Subcutaneous adipose tissue (tissue), 4 donors: ENCODE results near the gene ABCC4. TPM values are rescaled to one million over a fixed set of nuclear protein-coding genes. Genes with fewer than 3 reads are reported as not detected.

Source experiments
- CTCF ChIP-seq: fragments of 450-650 bp; IDR thresholded peaks from one replicate; pipeline ENCODE4 v1.5.1; 2016; ENCODE audit warnings: low read depth, mild to moderate bottlenecking, control low read depth, antibody characterized with exemption, moderate library complexity
- total RNA-seq, 4 donors: library from RNA; depleted of rRNA; stranded (reverse); fragments of >200 nt; gene quantifications; one replicate each; pipeline ENCODE4 v1.1.0, GENCODE V29; 2016

The ABCC4 gene
- total RNA-seq, 4 donors from 2014 or later, result 4.1 to 7.7 (median 5.1) TPM

- TF ChIP-seq CTCF, result no peak
Measured at GRCh38 chr13:95174517-95174916, 126.7 kb downstream of the ABCC4 start.

GRCh38 chr13:95168191-95168590 is 133.1 kb downstream of the ABCC4 start:
- TF ChIP-seq CTCF, result no peak

- no peak for TF ChIP-seq CTCF
Measured at GRCh38 chr13:95164830-95165229, 136.4 kb downstream of the ABCC4 start.

GRCh38 chr13:95160112-95160906 is 140.9 kb downstream of the ABCC4 start:
- TF ChIP-seq CTCF, result no peak

GRCh38 chr13:95159458-95159857 is 141.8 kb downstream of the ABCC4 start:
- TF ChIP-seq CTCF, result no peak

- TF ChIP-seq CTCF, result no peak
Measured at GRCh38 chr13:95156208-95156607, 145.0 kb downstream of the ABCC4 start.

GRCh38 chr13:95155504-95155903 is 145.7 kb downstream of the ABCC4 start:
- TF ChIP-seq CTCF, result no peak
